Esophagus squamous epithelium (tissue), 5 donors: ENCODE measurements around the gene C10orf67. TPM values are rescaled to one million over a fixed set of nuclear protein-coding genes. Genes with fewer than 3 reads are reported as not detected.

Experiments
- DNase-seq: peaks from one replicate; lab custom pipeline; 2025; lab: John Stamatoyannopoulos, UW
- H3K27ac ChIP-seq, 4 donors: fragments of 200-600 bp; sonication (generic); one replicate each; pipeline ENCODE4 v1.5.1; 2016 to 2019; ENCODE audit warnings: mild to moderate bottlenecking in 1 of 4
- H3K27me3 ChIP-seq, 4 donors: fragments of 200-600 bp; sonication (generic); 1 replicate in 3 of 4; 2 replicates in 1 of 4; pipeline versions ENCODE4 v1.5.1 to v1.6.0; 2017 to 2021; ENCODE audit warnings: antibody characterized with exemption in 1 of 4
- H3K36me3 ChIP-seq, 3 donors: fragments of 200-600 bp; sonication (generic); one replicate each; pipeline ENCODE4 v1.5.1; 2016 to 2019
- H3K4me1 ChIP-seq, 3 donors: fragments of 200-600 bp; sonication (generic); one replicate each; pipeline ENCODE4 v1.5.1; 2017 to 2019
- H3K4me3 ChIP-seq, 4 donors: fragments of 200-600 bp; sonication (generic); 1 replicate in 3 of 4; 2 replicates in 1 of 4; pipeline ENCODE4 v1.5.1; 2016 to 2019; ENCODE audit warnings: mild to moderate bottlenecking in 2 of 4, moderate library complexity in 1 of 4
- H3K9me3 ChIP-seq, 3 donors: fragments of 200-600 bp; sonication (generic); one replicate each; pipeline ENCODE4 v1.5.1; 2016 to 2019
- POLR2A ChIP-seq, 4 donors: fragments of 450-650 bp; IDR thresholded peaks; one replicate each; pipeline ENCODE4 v1.6.1; 2017; ENCODE audit warnings: antibody characterized with exemption in 4 of 4, mild to moderate bottlenecking in 4 of 4, moderate library complexity in 3 of 4
- WGBS, 2 donors: methylation state at CpG; one replicate each; pipeline ENCODE4 v1.1.5; 2018; 5-methylcytosine and 5-hydroxymethylcytosine counted together
- intact Hi-C: fragments of 100-400 bp; cut with DNase I; formaldehyde crosslinking; loops from one replicate; pipeline ENCODE4 v1.15.0; 2022
- total RNA-seq, 4 donors: library from RNA; depleted of rRNA; stranded (reverse); fragments of >200 nt; gene quantifications; one replicate each; pipeline ENCODE4 v1.1.0, GENCODE V29; 2016
- TF ChIP-seq, protein P1 (sequence below), 6 experiments: fragments of 450-650 bp in 4 of 6; fragments of 200-600 bp in 2 of 6; sonication (generic) in 2 of 6; IDR thresholded peaks; one replicate each; pipeline ENCODE4 v1.5.1; 2016 to 2019; ENCODE audit warnings: antibody characterized with exemption in 6 of 6, mild to moderate bottlenecking in 4 of 6, moderate library complexity in 4 of 6
- donor health status: DM: yes; HTN: yes; CAD: no.

The C10orf67 gene
- total RNA-seq, 4 donors from 2014 or later, result 0.18 to 0.27 TPM; not detected in 2

DNA sequence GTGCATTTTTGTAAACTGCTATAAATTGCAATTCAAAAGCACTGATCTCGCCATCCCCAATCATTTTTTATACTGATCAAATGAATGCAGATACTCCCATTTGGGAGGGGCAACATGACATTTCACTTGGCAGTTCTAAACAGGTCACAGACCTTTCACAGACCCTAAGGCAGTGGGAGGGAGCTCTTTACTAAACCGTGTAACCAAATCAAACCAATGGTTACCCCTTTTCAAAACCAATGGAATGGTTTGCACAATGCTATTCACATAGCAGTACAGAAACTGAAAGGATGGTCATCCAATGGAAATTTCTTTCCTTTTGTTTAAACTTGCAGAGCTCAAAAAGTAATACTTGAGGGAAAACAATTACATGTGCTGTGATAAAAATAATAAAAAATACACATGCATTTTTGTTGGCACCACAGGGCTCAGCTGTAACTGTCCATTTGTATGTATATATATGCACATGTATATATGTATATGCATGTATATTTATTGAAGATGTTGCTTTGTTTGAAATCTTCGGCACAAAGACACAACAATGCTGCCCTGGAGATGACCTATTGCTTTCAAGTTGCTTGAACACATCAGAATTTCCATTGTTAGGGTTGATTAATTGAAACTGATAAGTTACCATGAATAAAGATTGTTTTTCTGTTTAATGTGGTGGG is 138.5 kb downstream of the C10orf67 start:
- Histone ChIP-seq H3K4me1 (no peaks in the 10 kb centered on the region), H3K27me3 (peaks cover 0 to 58% (median 0%) of the 10 kb centered on the region in 4 donors), H3K9me3 (no peaks in the 10 kb centered on the region), H3K27ac (no peak overlapping the region), H3K4me3 (no peak overlapping the region), H3K36me3 (no peaks in the 10 kb centered on the region)
- DNase-seq, result no peak
- intact Hi-C loops, result no loop called here
- TF ChIP-seq POLR2A (IDR thresholded peaks at IDR 0.05), result no peak
- TF ChIP-seq, protein P1, sequence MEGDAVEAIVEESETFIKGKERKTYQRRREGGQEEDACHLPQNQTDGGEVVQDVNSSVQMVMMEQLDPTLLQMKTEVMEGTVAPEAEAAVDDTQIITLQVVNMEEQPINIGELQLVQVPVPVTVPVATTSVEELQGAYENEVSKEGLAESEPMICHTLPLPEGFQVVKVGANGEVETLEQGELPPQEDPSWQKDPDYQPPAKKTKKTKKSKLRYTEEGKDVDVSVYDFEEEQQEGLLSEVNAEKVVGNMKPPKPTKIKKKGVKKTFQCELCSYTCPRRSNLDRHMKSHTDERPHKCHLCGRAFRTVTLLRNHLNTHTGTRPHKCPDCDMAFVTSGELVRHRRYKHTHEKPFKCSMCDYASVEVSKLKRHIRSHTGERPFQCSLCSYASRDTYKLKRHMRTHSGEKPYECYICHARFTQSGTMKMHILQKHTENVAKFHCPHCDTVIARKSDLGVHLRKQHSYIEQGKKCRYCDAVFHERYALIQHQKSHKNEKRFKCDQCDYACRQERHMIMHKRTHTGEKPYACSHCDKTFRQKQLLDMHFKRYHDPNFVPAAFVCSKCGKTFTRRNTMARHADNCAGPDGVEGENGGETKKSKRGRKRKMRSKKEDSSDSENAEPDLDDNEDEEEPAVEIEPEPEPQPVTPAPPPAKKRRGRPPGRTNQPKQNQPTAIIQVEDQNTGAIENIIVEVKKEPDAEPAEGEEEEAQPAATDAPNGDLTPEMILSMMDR (IDR thresholded peaks at IDR 0.05), result no peak
- WGBS, 2 donors, result 25 to 29% methylated on average over 3 of the region's 3 CpGs

DNA sequence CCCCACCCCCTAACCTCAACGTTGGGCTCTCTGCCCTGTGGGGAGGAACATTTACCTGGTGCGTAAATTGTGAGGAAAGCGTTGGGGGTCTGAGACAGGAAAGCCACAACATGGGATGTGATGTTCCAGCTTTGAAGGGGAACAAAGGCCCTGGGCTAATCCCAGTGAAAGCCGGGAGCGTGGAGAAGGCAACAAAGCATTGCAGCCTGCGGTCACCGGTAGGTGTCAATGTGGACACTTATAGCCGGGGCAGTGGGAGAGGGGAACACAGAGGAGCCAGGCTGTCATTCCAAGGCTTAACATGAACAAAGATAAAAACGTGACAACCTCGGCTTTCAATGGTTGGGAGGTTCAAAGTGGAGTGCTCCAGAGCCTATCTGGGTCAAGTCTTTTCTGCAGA is 139.8 kb downstream of the C10orf67 start:
- 6 to 9% methylated on average over 10 of the region's 10 CpGs for WGBS, 2 donors
- DNase-seq, result no peak
- H3K36me3 ChIP-seq, result no peaks in the 10 kb centered on the region
- H3K27me3 ChIP-seq, result peaks cover 0 to 72% (median 3%) of the 10 kb centered on the region in 4 donors
- TF ChIP-seq, protein P1 (IDR thresholded peaks at IDR 0.05), result no peak
- no peak for TF ChIP-seq POLR2A (IDR thresholded peaks at IDR 0.05)
- H3K4me1 ChIP-seq, result no peaks in the 10 kb centered on the region
- H3K9me3 ChIP-seq, result no peaks in the 10 kb centered on the region
- intact Hi-C loops, result no loop called here
- no peak overlapping the region for H3K27ac ChIP-seq
- no peak overlapping the region for H3K4me3 ChIP-seq

DNA sequence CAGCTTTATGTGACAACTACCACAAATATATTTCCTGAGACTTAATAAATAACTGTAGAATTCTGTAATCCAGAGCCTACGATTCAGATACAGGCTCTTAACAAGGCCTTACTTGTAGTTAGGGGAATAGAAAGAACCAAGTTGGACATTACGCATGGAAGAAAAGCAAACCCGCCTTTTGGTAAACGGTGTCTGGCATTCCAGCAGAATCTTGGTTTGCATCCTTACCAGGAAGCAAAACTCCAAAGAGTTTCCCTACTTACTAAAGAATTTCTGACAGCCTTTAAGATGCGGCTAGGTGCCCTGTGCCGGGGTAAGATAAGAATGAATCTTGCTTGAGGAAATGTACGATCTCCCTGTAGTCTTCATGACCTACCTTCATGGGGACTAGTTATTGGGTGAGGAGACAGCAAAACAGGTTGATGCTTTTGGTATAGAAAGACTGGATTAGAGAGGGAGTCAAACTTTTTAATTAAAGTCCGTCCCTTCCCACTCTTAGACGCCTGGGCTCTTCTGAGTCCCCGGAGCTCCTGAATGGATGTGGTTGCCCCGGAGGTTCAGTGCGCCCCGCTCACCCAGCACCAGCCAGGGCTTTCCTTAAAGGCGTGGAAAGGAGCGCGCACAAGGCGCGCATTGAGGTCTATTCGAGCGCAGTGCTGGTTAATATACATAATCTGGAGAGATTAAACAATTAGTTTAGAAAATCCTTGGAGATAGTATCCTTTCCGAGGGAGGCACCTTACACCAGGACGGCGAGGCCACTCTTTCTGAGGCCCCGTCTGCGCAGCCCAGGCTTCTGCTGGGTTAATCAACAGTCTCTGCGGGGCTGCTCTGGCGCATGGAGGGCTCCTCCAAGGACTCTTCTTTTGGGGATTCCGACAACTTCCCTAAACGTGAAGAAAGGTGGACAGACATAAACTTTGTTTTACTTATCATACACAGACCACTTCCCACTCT is 140.9 kb downstream of the C10orf67 start:
- no peak overlapping the region for H3K27ac ChIP-seq

GRCh38 chr10:23202779-23203178 is 141.8 kb downstream of the C10orf67 start:
- intact Hi-C loops, result no loop called here
- DNase-seq, result no peak
- Histone ChIP-seq H3K27ac (no peak overlapping the region), H3K36me3 (no peaks in the 10 kb centered on the region), H3K4me1 (no peaks in the 10 kb centered on the region), H3K27me3 (peaks cover 0 to 84% (median 12%) of the 10 kb centered on the region in 4 donors), H3K9me3 (no peaks in the 10 kb centered on the region), H3K4me3 (no peak overlapping the region)
- TF ChIP-seq, protein P1 (IDR thresholded peaks at IDR 0.05), result no peak
- TF ChIP-seq POLR2A (IDR thresholded peaks at IDR 0.05), result no peak
- 8 to 9% methylated on average over 3 of the region's 3 CpGs for WGBS, 2 donors

More for the DNA sequence above, 140.9 kb downstream of the C10orf67 start:
- peaks cover 0 to 79% (median 9%) of the 10 kb centered on the region in 4 donors for H3K27me3 ChIP-seq
- H3K36me3 ChIP-seq, result no peaks in the 10 kb centered on the region
- TF ChIP-seq, protein P1 (IDR thresholded peaks at IDR 0.05), result no peak
- no peak for TF ChIP-seq POLR2A (IDR thresholded peaks at IDR 0.05)
- no peaks in the 10 kb centered on the region for H3K4me1 ChIP-seq
- no peaks in the 10 kb centered on the region for H3K9me3 ChIP-seq
- 9 to 28% methylated on average over 27 to 29 of the region's 29 CpGs for WGBS, 2 donors
- intact Hi-C loops, result no loop called here
- DNase-seq, result no peak
- H3K4me3 ChIP-seq, result no peak overlapping the region

DNA sequence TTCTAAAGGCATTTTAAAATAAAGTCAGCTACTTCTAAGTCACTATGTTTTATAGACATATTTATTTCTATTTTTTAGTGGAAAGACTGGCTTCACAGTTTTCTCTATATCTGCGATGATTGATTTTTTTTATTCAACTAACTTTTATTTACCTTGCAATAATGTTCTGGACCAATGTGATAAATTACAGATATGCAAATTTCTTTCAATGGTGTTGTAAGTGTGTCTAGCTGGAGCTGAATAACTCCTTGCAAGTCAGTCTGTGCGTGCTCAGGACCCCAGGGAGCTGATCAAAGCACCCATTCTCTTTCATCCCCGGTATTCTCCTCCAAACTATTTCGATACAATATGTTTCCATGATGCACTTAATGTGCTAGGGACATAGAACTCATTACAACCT is 142.8 kb downstream of the C10orf67 start:
- WGBS, 2 donors, result 7 to 10% methylated on average over 4 of the region's 4 CpGs
- no peak overlapping the region for H3K4me3 ChIP-seq
- no peak overlapping the region for H3K27ac ChIP-seq
- no peaks in the 10 kb centered on the region for H3K9me3 ChIP-seq
- no peak for DNase-seq
- no peaks in the 10 kb centered on the region for H3K4me1 ChIP-seq
- TF ChIP-seq POLR2A (IDR thresholded peaks at IDR 0.05), result no peak
- TF ChIP-seq, protein P1 (IDR thresholded peaks at IDR 0.05), result no peak
- no peaks in the 10 kb centered on the region for H3K36me3 ChIP-seq
- intact Hi-C loops, result no loop called here
- peaks cover 0 to 93% (median 14%) of the 10 kb centered on the region in 4 donors for H3K27me3 ChIP-seq
